Thymus (tissue), 14 donors: ENCODE results near the gene PPP4R3A. TPM values are rescaled to one million over a fixed set of nuclear protein-coding genes. Genes with fewer than 3 reads are reported as not detected.
A peak's percentile ranks its signal among the peaks of the same experiment; 100 is the strongest.

Experiments used
- DNase-seq, 9 donors: peaks; one replicate each; pipeline ENCODE4 v3.0.0-alpha.2; 2013; ENCODE audit warnings: low spot score in 9 of 9, low read depth in 6 of 9, missing footprints in 1 of 9
- H3K27ac ChIP-seq, 2 donors: one replicate each; pipeline ENCODE4 v1.5.1; 2013; ENCODE audit warnings: control low read depth in 1 of 2, low read depth in 1 of 2, low read length in 1 of 2, mild to moderate bottlenecking in 1 of 2, moderate library complexity in 1 of 2
- H3K27me3 ChIP-seq, 2 donors: one replicate each; pipeline ENCODE4 v1.5.1; 2013; ENCODE audit warnings: low read length in 1 of 2; ENCODE audit not compliant: control insufficient read depth in 2 of 2, insufficient read depth in 1 of 2
- H3K36me3 ChIP-seq, 2 donors: one replicate each; pipeline ENCODE4 v1.5.1; 2013; ENCODE audit warnings: low read length in 1 of 2, mild to moderate bottlenecking in 1 of 2, moderate library complexity in 1 of 2; ENCODE audit not compliant: control insufficient read depth in 2 of 2, insufficient read depth in 2 of 2
- H3K4me1 ChIP-seq, 2 donors: one replicate each; pipeline ENCODE4 v1.5.1; 2013; ENCODE audit warnings: low read length in 2 of 2; ENCODE audit not compliant: control insufficient read depth in 2 of 2, insufficient read depth in 2 of 2
- H3K4me3 ChIP-seq, 2 donors: one replicate each; pipeline ENCODE4 v1.5.1; 2013; ENCODE audit warnings: low read length in 2 of 2, control low read depth in 1 of 2, mild to moderate bottlenecking in 1 of 2
- H3K9me3 ChIP-seq, 2 donors: one replicate each; pipeline ENCODE4 v1.5.1; 2013; ENCODE audit warnings: low read length in 1 of 2, mild to moderate bottlenecking in 1 of 2; ENCODE audit not compliant: control insufficient read depth in 2 of 2, insufficient read depth in 1 of 2
- WGBS: extraction: QIAGEN DNeasy Blood & Tissue Kit; methylation state at CpG from one replicate; pipeline ENCODE4 v1.1.7; 2013; 5-methylcytosine and 5-hydroxymethylcytosine counted together
- long read RNA-seq, 10 donors: transcript quantifications; one replicate each; lab custom pipeline, GENCODE V29; 2026
- polyA plus RNA-seq: library from polyadenylated mRNA; stranded (reverse); fragments of 200-250 nt; gene quantifications from one replicate; pipeline ENCODE4 v1.2.3, GENCODE V29; 2013
- total RNA-seq: library from RNA; stranded (reverse); fragments of 120-200 nt; gene quantifications from one replicate; pipeline ENCODE4 v1.2.4, GENCODE V29; 2013
- donor health status: healthy.

Gene PPP4R3A
- total RNA-seq (91.9 TPM), polyA plus RNA-seq (111 TPM)
- long read RNA-seq, donor 1 = 0 reads
- long read RNA-seq, donor 2 = 0 reads
- long read RNA-seq, donor 3, full-length matches to known transcripts = 5 of 10 reads
- long read RNA-seq, donor 3, partial matches to known transcripts = 5 of 10 reads
- long read RNA-seq, donor 3, other reads (novel, unspliced or antisense) = 0 of 10 reads
- long read RNA-seq, donor 4, full-length matches to known transcripts = 10 of 10 reads
- long read RNA-seq, donor 4, partial matches to known transcripts = 0 of 10 reads
- long read RNA-seq, donor 4, other reads (novel, unspliced or antisense) = 0 of 10 reads
- long read RNA-seq, donor 5, full-length matches to known transcripts = 9 of 14 reads
- long read RNA-seq, donor 5, partial matches to known transcripts = 5 of 14 reads
- long read RNA-seq, donor 5, other reads (novel, unspliced or antisense) = 0 of 14 reads
- long read RNA-seq, donor 6, partial matches to known transcripts = 0 of 3 reads
- long read RNA-seq, donor 6, other reads (novel, unspliced or antisense) = 0 of 3 reads
- long read RNA-seq, donor 7, full-length matches to known transcripts = 12 of 12 reads
- long read RNA-seq, donor 7, partial matches to known transcripts = 0 of 12 reads
- long read RNA-seq, donor 7, other reads (novel, unspliced or antisense) = 0 of 12 reads
- long read RNA-seq, donor 8, partial matches to known transcripts = 0 of 4 reads
- long read RNA-seq, donor 8, other reads (novel, unspliced or antisense) = 0 of 4 reads
- long read RNA-seq, donor 9, full-length matches to known transcripts = 7 of 7 reads
- long read RNA-seq, donor 9, partial matches to known transcripts = 0 of 7 reads
- long read RNA-seq, donor 9, other reads (novel, unspliced or antisense) = 0 of 7 reads
- long read RNA-seq, donor 10, partial matches to known transcripts = 5 of 8 reads
- long read RNA-seq, donor 10, other reads (novel, unspliced or antisense) = 0 of 8 reads

GRCh38 chr14:91510171-91511042 is at the start of gene PPP4R3A:
PPP4R3A (minus strand) TSS chr14:91510310; CDS start chr14:91509647, 663 bp downstream.
- Histone ChIP-seq H3K4me3 (peak within 1 kb of the TSS; percentile 96 to 98), H3K27me3 (peaks cover 0 to 2% of the 10 kb centered on the region in 2 donors), H3K36me3 (peaks cover 3 to 10% of the 10 kb centered on the region in 2 donors), H3K4me1 (peaks cover 9 to 10% of the 10 kb centered on the region in 2 donors), H3K9me3 (no peaks in the 10 kb centered on the region), H3K27ac (peak within 1 kb of the TSS; percentile 100)
- under 1% methylated on average over 95 of the region's 95 CpGs for WGBS
- DNase-seq = peak; percentile 77 to 97 (median 92)

- WGBS = 92% methylated on average over 2 of the region's 2 CpGs
- DNase-seq = no peak
- Histone ChIP-seq H3K36me3 (no peaks in the 10 kb centered on the region), H3K9me3 (peaks cover 0 to 13% of the 10 kb centered on the region in 2 donors), H3K4me1 (no peaks in the 10 kb centered on the region), H3K27ac (no peak overlapping the region), H3K27me3 (no peaks in the 10 kb centered on the region), H3K4me3 (no peak overlapping the region)
Observed at GRCh38 chr14:91555531-91555930, 45.4 kb upstream of the PPP4R3A start.

GRCh38 chr14:91554535-91555332 is 44.6 kb upstream of the PPP4R3A start:
- Histone ChIP-seq H3K27me3 (no peaks in the 10 kb centered on the region), H3K4me1 (no peaks in the 10 kb centered on the region), H3K9me3 (peaks cover 0 to 13% of the 10 kb centered on the region in 2 donors), H3K36me3 (no peaks in the 10 kb centered on the region), H3K4me3 (no peak overlapping the region), H3K27ac (no peak overlapping the region)
- WGBS = 89% methylated on average over 11 of the region's 11 CpGs
- no peak for DNase-seq

- no peak overlapping the region for H3K4me3 ChIP-seq
- 95% methylated on average over 3 of the region's 3 CpGs for WGBS
- H3K27ac ChIP-seq = no peak overlapping the region
- peaks cover 0 to 3% of the 10 kb centered on the region in 2 donors for H3K9me3 ChIP-seq
- no peaks in the 10 kb centered on the region for H3K36me3 ChIP-seq
- no peaks in the 10 kb centered on the region for H3K4me1 ChIP-seq
- no peaks in the 10 kb centered on the region for H3K27me3 ChIP-seq
- no peak for DNase-seq
Observed at GRCh38 chr14:91548108-91548507, 38.0 kb upstream of the PPP4R3A start.

- no peaks in the 10 kb centered on the region for H3K27me3 ChIP-seq
- H3K27ac ChIP-seq = no peak overlapping the region
- no peak overlapping the region for H3K4me3 ChIP-seq
- H3K4me1 ChIP-seq = no peaks in the 10 kb centered on the region
- peaks cover 0 to 3% of the 10 kb centered on the region in 2 donors for H3K9me3 ChIP-seq
- WGBS = 91% methylated on average over 5 of the region's 5 CpGs
- no peak for DNase-seq
- no peaks in the 10 kb centered on the region for H3K36me3 ChIP-seq
Observed at GRCh38 chr14:91545946-91546716, 36.0 kb upstream of the PPP4R3A start.

GRCh38 chr14:91545204-91545603 is 35.1 kb upstream of the PPP4R3A start:
- Histone ChIP-seq H3K4me3 (no peak overlapping the region), H3K4me1 (no peaks in the 10 kb centered on the region), H3K36me3 (no peaks in the 10 kb centered on the region), H3K27ac (no peak overlapping the region), H3K9me3 (peaks cover 0 to 3% of the 10 kb centered on the region in 2 donors), H3K27me3 (no peaks in the 10 kb centered on the region)
- DNase-seq = no peak

GRCh38 chr14:91536327-91536726 is 26.2 kb upstream of the PPP4R3A start:
- Histone ChIP-seq H3K4me3 (no peak overlapping the region), H3K36me3 (no peaks in the 10 kb centered on the region), H3K4me1 (no peaks in the 10 kb centered on the region), H3K9me3 (peaks cover 0 to 4% of the 10 kb centered on the region in 2 donors), H3K27me3 (no peaks in the 10 kb centered on the region), H3K27ac (no peak overlapping the region)
- no peak for DNase-seq
- WGBS = 96% methylated on average over 3 of the region's 3 CpGs
